GM21526 (cell line): Measurements from ENCODE around the gene NEURL1B.
A peak's percentile ranks its signal among the peaks of the same experiment; 100 is the strongest.

Experiments
- ATAC-seq: cut with Tn5 transposase; IDR thresholded peaks from one replicate; pipeline ENCODE4 v1.9.1; 2021; ENCODE audit warnings: moderate library complexity; ENCODE audit not compliant: unreplicated experiment, low FRiP score

Gene NEURL1B

GRCh38 chr5:172690258-172691075 lies 49.4 kb downstream of the NEURL1B start:
- ATAC-seq = no peak

- ATAC-seq = no peak
Observed at GRCh38 chr5:172691886-172692285, 50.8 kb downstream of the NEURL1B start.

- ATAC-seq = no peak
Observed at GRCh38 chr5:172692451-172692850, 51.4 kb downstream of the NEURL1B start.

- no peak for ATAC-seq
Observed at GRCh38 chr5:172692981-172693380, 51.9 kb downstream of the NEURL1B start.

- ATAC-seq = no peak
Observed at GRCh38 chr5:172694061-172694460, 53.0 kb downstream of the NEURL1B start.

GRCh38 chr5:172694541-172694940 lies 53.5 kb downstream of the NEURL1B start:
- ATAC-seq = no peak

GRCh38 chr5:172695232-172696054 lies 54.4 kb downstream of the NEURL1B start:
- no peak for ATAC-seq

GRCh38 chr5:172696171-172696849 lies 55.2 kb downstream of the NEURL1B start:
- no peak for ATAC-seq

- peak; percentile 88 for ATAC-seq
Observed at GRCh38 chr5:172697123-172698121, 56.4 kb downstream of the NEURL1B start.

GRCh38 chr5:172699423-172699822 lies 58.4 kb downstream of the NEURL1B start:
- no peak for ATAC-seq

GRCh38 chr5:172699999-172700364 lies 58.9 kb downstream of the NEURL1B start:
- ATAC-seq = no peak

- ATAC-seq = no peak
Observed at GRCh38 chr5:172700365-172701290, 59.6 kb downstream of the NEURL1B start.

GRCh38 chr5:172701291-172701656 lies 60.2 kb downstream of the NEURL1B start:
- no peak for ATAC-seq

GRCh38 chr5:172703952-172704351 lies 62.9 kb downstream of the NEURL1B start:
- ATAC-seq = no peak

- no peak for ATAC-seq
Observed at GRCh38 chr5:172705576-172706084, 64.6 kb downstream of the NEURL1B start.

GRCh38 chr5:172706796-172707195 lies 65.7 kb downstream of the NEURL1B start:
- ATAC-seq = no peak

GRCh38 chr5:172707285-172708182 lies 66.5 kb downstream of the NEURL1B start:
- no peak for ATAC-seq

GRCh38 chr5:172708183-172708505 lies 67.1 kb downstream of the NEURL1B start:
- no peak for ATAC-seq
